Glomerular endothelial cell (primary cell): Measurements from ENCODE around the gene HSP90AB1. TPM values are rescaled to one million over a fixed set of nuclear protein-coding genes. Genes with fewer than 3 reads are reported as not detected.

ENCODE experiments used
- total RNA-seq: library from RNA; depleted of rRNA; stranded (reverse); fragments of >200 nt; gene quantifications from 2 replicates; pipeline ENCODE4 v1.2.3, GENCODE V29; 2015

Gene HSP90AB1
- total RNA-seq, 1 donor from 2014 or later: 1,001 TPM

Other genes starting within 250 kb of the HSP90AB1 start
- gene MRPL14, start 119.6 kb upstream of the HSP90AB1 start, total RNA-seq: 66.2 and 78.2 TPM in 2 replicates
- gene TMEM63B, start 119.5 kb upstream of the HSP90AB1 start, total RNA-seq: 70.1 and 80.8 TPM in 2 replicates
- gene CAPN11, start 88.3 kb upstream of the HSP90AB1 start, total RNA-seq: 3.2 and 4.1 TPM in 2 replicates
- gene MYMX, start 30.2 kb upstream of the HSP90AB1 start, total RNA-seq: 2.2 TPM in 1 of 2 replicates, not detected in the other
- 185 and 208 TPM in 2 replicates for gene SLC29A1, start 23.5 kb upstream of the HSP90AB1 start, total RNA-seq
- 51.2 and 56.6 TPM in 2 replicates for gene SLC35B2, start 10.4 kb downstream of the HSP90AB1 start, total RNA-seq
- gene NFKBIE, start 18.4 kb downstream of the HSP90AB1 start, total RNA-seq: 30.5 and 56.9 TPM in 2 replicates
- gene TMEM151B, start 23.3 kb downstream of the HSP90AB1 start, total RNA-seq: not detected in 2 replicates
- 12.4 and 12.6 TPM in 2 replicates for gene AARS2, start 66.2 kb downstream of the HSP90AB1 start, total RNA-seq
- gene SPATS1, start 95.5 kb downstream of the HSP90AB1 start, total RNA-seq: not detected in 2 replicates
- 15.5 and 18.7 TPM in 2 replicates for gene CDC5L, start 140.6 kb downstream of the HSP90AB1 start, total RNA-seq